Coronary artery (tissue), 2 donors: Measurements from ENCODE around the gene WWP2.

ENCODE experiments used
- DNase-seq: peaks from one replicate; pipeline ENCODE4 v3.0.0-alpha.2; 2017; ENCODE audit warnings: low spot score
- H3K27ac ChIP-seq, 2 donors: fragments of 200-600 bp; sonication (generic); one replicate each; pipeline ENCODE4 v1.5.1; 2016 to 2019
- H3K4me3 ChIP-seq: fragments of 200-600 bp; sonication (generic); 2 replicates; pipeline ENCODE4 v1.5.1; 2016; ENCODE audit warnings: mild to moderate bottlenecking, moderate library complexity
- CTCF ChIP-seq: fragments of 200-600 bp; sonication (generic); IDR thresholded peaks from one replicate; pipeline ENCODE4 v1.5.1; 2019; ENCODE audit warnings: antibody characterized with exemption

WWP2 gene

GRCh38 chr16:69732101-69732500 is 30.0 kb upstream of the WWP2 start:
- DNase-seq: no peak
- no peak overlapping the region for H3K4me3 ChIP-seq
- no peak for TF ChIP-seq CTCF
- no peak overlapping the region for H3K27ac ChIP-seq

DNA sequence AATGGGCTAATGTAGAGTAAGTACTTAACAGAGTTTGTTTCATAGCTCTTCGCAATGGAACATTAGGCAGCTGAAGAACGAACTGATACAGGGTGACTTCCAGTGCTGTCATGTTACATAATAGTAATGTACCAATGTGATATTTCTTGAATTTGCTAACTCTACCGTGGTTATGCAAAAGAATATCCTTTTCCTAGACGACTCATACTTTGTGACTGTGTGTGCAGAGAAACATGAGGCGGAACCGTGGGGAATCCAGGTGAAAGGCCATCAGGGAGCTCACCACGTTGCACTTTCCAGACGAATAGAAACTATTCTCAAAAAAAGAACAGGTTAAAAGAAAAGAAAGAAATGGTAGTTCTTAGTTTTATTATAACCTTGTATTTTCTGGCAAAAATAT is 20.6 kb upstream of the WWP2 start:
- no peak overlapping the region for H3K27ac ChIP-seq
- no peak for TF ChIP-seq CTCF
- no peak for DNase-seq
- H3K4me3 ChIP-seq: no peak overlapping the region

GRCh38 chr16:69741951-69742904 is 19.9 kb upstream of the WWP2 start:
- TF ChIP-seq CTCF: no peak
- Histone ChIP-seq H3K4me3 (no peak overlapping the region), H3K27ac (no peak overlapping the region)
- no peak for DNase-seq

- DNase-seq: no peak
- H3K27ac ChIP-seq: no peak overlapping the region
- no peak for TF ChIP-seq CTCF
- no peak overlapping the region for H3K4me3 ChIP-seq
Measured at GRCh38 chr16:69744363-69745231, 17.5 kb upstream of the WWP2 start.

DNA sequence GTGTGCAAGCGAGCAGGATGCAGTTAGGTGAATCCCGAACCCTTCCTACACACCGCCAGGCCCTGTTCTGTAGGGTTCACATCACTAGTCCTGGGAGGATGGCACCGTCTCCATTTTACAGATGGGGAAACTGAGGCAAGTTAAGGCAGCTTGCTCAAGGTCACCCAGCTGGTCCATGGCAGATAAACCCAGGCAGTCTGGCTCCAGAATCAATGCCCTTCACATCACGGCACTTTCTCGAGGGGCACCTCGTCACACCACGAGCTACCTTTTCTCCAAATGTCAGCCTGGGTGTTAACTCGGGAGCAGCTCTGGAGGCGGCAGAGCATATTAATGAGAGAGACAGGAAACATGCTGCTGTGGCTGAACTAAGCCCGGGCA is 16.9 kb upstream of the WWP2 start:
- Histone ChIP-seq H3K27ac (no peak overlapping the region), H3K4me3 (no peak overlapping the region)
- no peak for DNase-seq
- no peak for TF ChIP-seq CTCF

DNA sequence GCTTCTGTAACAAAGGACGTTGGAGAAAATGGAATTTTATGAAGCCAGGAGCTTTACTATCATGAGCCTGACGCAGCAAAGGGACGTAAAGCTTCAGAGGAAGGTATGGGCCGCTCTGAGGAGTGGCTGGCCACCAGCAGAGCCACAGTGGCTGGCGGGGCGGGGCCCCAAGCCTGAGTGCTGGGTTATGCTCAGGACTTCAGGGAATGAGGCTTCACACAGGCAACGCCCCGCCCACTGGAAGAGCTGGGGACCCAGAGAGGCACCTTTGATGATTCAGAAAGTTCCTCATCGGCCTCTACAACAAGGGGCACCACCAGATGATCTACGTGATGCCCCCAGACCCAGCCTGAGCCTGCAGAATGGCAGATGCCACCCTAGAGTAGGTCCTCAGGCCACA is 16.2 kb upstream of the WWP2 start:
- Histone ChIP-seq H3K27ac (no peak overlapping the region), H3K4me3 (no peak overlapping the region)
- TF ChIP-seq CTCF: no peak
- no peak for DNase-seq
